Endometrium (tissue), 2 donors: ENCODE data around the gene ZNF823.

Experiments
- FAIRE-seq: peaks from 2 replicates; lab custom pipeline; 2012; peaks lifted over from hg19 to GRCh38; lab: Jason Lieb, UNC
- donor health status: control.
- donor health status: control.

The ZNF823 gene

GRCh38 chr19:11737964-11738745 lies 591 bp downstream of the ZNF823 start:
- no peak for FAIRE-seq

GRCh38 chr19:11736696-11737095 lies 2.0 kb downstream of the ZNF823 start:
- no peak for FAIRE-seq

DNA sequence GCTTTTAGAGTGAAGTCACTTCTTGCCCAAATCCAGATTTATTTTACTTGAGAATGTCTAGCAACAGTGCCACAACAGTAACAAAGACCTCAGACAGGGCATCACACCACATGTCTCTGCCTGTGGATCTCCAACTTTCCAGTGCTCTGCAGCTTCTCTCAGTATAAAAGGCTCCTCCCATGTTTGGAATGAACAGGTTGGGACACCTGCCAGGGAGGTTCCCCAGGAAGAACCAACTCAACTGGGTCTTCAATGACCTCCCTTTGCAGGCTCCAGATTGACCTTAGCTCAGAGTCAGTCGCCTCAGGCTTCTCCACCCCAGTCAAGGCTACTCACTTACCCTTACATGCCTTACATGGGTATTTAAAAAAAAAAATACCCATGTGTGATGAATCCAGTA lies 3.4 kb downstream of the ZNF823 start:
- FAIRE-seq, result no peak

DNA sequence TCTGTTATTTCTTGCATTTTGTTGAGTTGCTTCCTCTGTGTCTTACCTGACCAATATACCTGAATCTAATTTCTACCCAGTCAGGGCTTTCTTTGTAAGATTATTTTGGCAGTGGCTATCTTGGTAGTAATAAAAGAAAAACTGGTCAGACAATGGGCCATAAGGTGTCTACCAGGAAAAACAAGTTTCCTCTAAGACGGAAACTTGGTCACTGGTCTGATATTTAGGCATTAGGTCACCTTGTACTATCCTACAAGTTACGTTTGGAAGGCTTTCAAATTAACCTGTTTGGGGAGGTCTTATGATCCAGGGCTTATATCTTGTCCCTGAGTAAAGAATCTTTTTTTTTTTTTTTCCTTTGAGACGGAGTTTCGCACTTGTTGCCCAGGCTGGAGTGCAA lies 9.2 kb downstream of the ZNF823 start:
- no peak for FAIRE-seq

GRCh38 chr19:11722414-11722813 lies 16.3 kb downstream of the ZNF823 start:
- no peak for FAIRE-seq

- FAIRE-seq, result no peak
These were observed 17.1 kb downstream of the ZNF823 start for GRCh38 chr19:11721681-11722080.

GRCh38 chr19:11710313-11710712 lies 28.4 kb downstream of the ZNF823 start:
- FAIRE-seq, result no peak

DNA sequence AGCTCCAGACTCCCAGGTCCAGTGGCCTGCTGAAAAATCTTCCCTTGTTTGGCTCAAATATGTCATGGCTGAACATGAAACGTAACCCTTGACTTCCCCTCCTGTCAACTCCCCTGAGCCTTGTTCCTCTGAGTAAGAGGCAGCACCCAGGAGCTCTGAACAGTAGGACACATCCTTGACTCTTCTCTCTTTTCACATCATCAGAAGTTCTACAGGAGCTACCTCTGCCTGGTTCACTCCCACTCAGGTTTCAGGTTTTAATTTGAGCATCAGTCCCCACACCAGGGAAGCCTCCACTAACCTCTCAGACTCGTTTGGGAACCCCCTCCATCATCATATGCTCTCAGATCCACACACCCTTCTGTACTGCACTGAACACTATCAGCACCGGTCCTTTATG lies 30.3 kb downstream of the ZNF823 start:
- no peak for FAIRE-seq

- FAIRE-seq, result no peak
These were observed 33.3 kb downstream of the ZNF823 start for GRCh38 chr19:11705474-11705873.

GRCh38 chr19:11704626-11705025 lies 34.1 kb downstream of the ZNF823 start:
- no peak for FAIRE-seq

- FAIRE-seq, result peak; percentile 70
These were observed 38.6 kb downstream of the ZNF823 start for GRCh38 chr19:11699931-11700794.

GRCh38 chr19:11698231-11698630 lies 40.5 kb downstream of the ZNF823 start:
- FAIRE-seq, result no peak

DNA sequence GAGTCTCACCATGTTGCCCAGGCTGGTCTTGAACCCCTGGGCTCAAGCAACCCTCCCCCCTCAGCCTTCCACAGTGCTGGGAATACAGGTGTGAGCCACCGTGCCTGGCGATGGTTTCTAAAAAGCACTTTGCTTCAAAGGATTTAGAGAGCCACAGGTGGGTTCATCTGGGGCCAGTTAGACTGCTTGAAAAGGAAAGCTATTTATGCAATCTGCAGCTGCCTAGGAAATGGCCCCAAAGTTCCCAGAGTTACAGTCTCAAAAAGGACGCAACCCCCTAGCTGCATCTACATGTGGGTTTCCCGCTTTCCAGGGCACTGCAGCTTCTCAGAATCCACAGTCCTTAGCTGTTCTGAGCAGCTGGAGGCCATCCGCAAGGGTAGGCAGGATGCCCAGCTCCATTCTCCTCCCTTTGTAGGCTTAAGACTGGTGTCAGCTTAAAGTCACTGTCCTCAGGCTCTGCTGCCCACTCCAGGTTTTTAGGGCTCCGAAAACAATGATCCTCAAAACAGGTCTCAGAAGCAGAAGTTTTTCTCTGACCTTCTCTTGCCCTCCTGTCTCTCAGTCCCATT lies 41.4 kb downstream of the ZNF823 start:
- no peak for FAIRE-seq

DNA sequence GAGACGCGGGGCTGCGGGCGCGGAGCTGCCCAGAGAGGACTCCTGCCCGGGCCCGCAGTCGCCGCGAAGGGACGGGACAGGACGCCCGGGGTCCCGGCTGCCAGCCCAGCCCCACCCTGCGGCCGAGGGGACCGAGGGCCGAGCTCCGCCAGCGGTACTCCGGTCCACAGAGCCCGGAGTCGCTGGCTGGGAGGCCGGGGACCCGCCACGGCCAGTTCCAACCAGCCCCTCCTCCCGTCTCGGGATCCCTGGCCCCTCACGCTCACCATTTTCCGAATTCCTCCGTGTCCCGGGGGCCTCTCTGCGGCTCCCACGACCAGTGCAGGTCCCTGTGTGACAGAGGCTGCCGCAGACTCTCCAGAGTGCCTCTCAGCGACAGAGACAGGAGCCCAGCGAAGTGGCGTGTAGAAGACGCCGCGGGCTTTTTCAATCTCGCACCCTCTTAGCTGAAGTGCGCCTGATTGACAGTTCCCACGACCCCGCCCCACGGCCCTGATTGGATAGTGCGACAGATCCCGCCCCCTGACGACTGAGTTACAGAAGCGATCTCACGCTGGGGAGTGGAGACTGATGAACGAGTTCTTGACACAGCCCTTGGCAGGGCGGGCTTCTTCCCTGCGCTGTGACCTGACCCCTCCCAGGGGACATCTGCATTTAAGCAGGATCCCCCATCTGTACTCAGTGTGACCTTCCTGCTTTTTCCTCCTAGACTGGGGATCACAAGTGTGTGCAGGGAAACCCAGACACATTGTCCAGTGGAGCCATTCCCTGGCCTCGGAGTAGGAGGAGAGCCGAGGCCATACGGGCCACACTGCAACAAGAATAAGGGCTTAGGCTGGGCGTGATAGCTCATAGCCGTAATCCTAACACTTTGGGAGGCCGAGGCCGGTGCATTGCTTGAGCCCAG lies 44.0 kb downstream of the ZNF823 start:
- FAIRE-seq, result peak; percentile 75

DNA sequence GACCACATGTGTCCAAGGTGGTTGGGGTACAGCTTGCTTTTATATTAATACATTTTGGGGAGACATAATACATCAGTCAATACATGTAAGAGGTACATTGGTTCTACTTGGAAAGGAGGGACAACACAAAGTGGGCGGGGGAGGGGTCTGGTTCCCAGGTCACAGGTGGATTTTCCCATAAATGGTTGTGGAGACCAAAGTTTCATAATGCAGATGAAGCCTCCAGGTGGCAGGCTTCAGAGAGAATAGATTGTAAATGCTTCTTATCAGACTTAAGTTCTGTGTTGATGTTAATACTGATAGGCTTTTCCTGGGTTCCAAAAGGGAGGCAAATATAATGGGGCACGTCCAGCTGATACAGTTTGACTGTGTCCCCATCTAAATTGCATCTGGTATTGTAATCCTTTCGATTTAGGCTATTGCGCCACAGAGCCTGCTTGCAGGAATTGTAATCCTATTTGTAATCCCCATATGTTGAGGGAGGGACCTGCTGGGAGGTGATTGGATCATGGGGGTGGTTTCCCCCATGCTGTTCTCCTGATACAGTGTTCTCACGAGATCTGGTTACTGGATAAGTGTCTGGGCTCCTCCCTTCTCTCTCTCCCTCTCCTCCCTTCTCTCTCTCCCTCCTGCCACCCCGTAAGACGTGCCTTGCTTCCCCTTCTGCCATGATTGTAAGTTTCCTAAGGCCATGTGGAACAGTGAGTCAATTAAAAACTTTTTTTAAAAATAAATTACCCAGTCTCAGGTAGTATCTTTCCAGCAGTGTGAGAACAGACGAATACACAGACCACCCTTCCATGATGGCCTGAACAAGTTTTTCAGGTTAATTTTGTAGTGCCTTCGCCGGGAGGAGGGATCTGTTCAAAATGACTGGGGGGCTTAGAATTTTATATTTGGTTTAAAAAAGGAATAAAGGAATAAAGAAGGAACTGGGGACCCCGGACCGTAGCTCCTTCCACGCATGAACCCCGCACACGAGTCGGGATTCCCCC lies 44.9 kb downstream of the ZNF823 start:
- no peak for FAIRE-seq

DNA sequence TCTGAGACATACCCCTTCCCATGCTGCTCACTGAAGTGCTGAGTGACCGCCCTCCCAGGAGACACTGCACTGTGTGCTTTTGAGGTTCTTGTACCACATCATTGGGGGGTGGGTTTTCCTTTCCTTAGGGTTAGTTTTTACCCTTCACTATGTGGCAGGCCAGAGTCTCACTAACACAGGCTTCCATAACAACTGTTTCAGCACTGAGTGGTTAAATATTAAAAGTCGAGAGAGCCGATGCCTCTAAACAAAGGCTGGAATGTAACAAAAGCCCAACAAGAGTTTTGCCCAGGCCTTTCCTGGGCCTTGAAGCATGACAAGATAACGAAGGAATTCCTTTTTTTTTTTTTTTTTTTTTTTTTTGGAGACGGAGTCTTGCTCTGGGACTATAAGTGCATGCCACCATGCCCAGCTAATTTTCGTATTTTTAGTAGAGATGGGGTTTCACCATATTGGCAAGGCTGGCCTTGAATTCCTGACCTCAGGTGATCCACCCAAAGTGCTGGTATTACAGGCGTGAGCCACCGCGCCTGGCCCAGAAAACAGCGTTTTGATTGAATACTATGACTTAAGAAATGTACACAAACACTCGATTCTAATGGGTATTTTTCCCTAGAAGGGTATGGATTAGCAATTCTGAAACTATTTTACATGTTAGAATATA lies 46.5 kb downstream of the ZNF823 start:
- no peak for FAIRE-seq

- no peak for FAIRE-seq
These were observed 52.8 kb downstream of the ZNF823 start for GRCh38 chr19:11685676-11686650.

- FAIRE-seq, result no peak
These were observed 53.6 kb downstream of the ZNF823 start for GRCh38 chr19:11684987-11685675.
